HL-60 (cell line): ENCODE results near the gene QRFP.

Experiments
- SPI1 ChIP-seq: IDR thresholded peaks from 2 replicates; pipeline ENCODE4 v1.6.1; 2012; ENCODE audit warnings: low read depth, mild to moderate bottlenecking, borderline replicate concordance
- TF ChIP-seq, protein P1 (sequence below): IDR thresholded peaks from one replicate; pipeline ENCODE4 v1.5.1; 2011; ENCODE audit warnings: low read length, control low read depth, inconsistent platforms; ENCODE audit not compliant: insufficient read depth

- TF ChIP-seq, protein P1, sequence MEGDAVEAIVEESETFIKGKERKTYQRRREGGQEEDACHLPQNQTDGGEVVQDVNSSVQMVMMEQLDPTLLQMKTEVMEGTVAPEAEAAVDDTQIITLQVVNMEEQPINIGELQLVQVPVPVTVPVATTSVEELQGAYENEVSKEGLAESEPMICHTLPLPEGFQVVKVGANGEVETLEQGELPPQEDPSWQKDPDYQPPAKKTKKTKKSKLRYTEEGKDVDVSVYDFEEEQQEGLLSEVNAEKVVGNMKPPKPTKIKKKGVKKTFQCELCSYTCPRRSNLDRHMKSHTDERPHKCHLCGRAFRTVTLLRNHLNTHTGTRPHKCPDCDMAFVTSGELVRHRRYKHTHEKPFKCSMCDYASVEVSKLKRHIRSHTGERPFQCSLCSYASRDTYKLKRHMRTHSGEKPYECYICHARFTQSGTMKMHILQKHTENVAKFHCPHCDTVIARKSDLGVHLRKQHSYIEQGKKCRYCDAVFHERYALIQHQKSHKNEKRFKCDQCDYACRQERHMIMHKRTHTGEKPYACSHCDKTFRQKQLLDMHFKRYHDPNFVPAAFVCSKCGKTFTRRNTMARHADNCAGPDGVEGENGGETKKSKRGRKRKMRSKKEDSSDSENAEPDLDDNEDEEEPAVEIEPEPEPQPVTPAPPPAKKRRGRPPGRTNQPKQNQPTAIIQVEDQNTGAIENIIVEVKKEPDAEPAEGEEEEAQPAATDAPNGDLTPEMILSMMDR, result no peak
- no peak for TF ChIP-seq SPI1
Observed at GRCh38 chr9:130849356-130849755, 47.3 kb downstream of the QRFP start.
